Measurements from ENCODE around the gene PCDHGA8.
"Not testable (repeated sequence)": the region's sequence is repeated elsewhere in the genome, so short reads cannot be mapped to it uniquely, and the experiment has no call there.

Gene PCDHGA8

DNA sequence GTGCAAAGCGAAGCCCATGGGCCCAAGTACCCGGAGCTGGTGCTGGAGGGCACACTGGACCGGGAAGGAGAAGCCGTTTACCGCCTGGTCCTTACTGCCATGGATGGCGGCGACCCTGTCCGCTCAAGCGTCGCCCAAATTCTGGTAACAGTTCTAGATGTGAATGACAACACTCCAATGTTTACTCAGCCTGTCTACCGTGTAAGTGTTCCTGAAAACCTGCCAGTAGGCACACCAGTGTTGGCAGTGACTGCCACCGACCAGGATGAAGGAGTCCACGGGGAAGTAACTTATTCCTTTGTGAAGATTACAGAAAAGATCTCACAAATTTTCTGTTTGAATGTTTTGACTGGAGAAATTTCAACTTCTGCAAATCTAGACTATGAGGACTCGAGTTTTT lies 17.8 kb upstream of the PCDHGA8 start:
- CTCF ChIA-PET = interaction anchor here (0.6 to 3.3 kb wide), 15 partner anchors 13 to 1614 kb away, joined by 3 to 14 read pairs (median 4); partner anchors contain the start of genes PCDHB11, PCDHB15, PCDHGA11 and PCDHGA8
- no peaks in the 10 kb centered on the region for H3K4me1 ChIP-seq (ENCODE audit: control insufficient read depth, insufficient read depth, low read length)
- no peaks in the 10 kb centered on the region for H3K36me3 ChIP-seq (ENCODE audit: control insufficient read depth in 2 of 2, insufficient read depth in 1 of 2, low read length in 2 of 2)

DNA sequence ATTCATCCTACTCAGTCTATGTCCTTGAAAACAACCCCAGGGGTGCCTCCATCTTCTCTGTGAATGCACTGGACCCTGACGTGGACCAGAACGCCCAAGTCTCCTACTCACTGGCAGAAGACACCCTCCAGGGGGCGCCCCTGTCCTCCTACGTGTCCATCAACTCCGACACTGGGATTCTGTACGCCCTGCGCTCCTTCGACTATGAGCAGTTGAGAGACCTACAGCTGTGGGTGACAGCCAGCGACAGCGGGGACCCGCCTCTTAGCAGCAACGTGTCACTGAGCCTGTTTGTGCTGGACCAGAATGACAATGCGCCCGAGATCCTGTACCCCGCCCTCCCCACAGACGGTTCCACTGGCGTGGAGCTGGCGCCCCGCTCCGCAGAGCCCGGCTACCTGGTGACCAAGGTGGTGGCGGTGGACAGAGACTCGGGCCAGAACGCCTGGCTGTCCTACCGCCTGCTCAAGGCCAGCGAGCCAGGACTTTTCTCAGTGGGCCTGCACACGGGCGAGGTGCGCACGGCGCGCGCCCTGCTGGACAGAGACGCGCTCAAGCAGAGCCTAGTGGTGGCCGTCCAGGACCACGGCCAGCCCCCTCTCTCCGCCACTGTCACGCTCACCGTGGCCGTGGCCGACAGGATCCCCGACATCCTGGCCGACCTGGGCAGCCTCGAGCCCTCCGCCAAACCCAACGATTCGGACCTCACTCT lies 16.8 kb upstream of the PCDHGA8 start:
- CTCF ChIA-PET = interaction anchor here (0.7 to 3.3 kb wide), 4 partner anchors 22 to 188 kb away, joined by 3 to 11 read pairs (median 8); partner anchors contain the start of gene PCDHGB5
- H3K36me3 ChIP-seq (ENCODE audit: control insufficient read depth in 2 of 2, insufficient read depth in 1 of 2, low read length in 2 of 2); H3K27ac ChIP-seq (ENCODE audit: extremely low read depth, low read depth, low read length); H3K4me1 ChIP-seq (ENCODE audit: control insufficient read depth, insufficient read depth, low read length); H3K4me3 ChIP-seq (ENCODE audit: low read depth, low read length); H3K9me3 ChIP-seq (ENCODE audit: control insufficient read depth, insufficient read depth, low read depth, low read length); POLR2A ChIA-PET: not testable (repeated sequence)

More for the DNA sequence above, 17.8 kb upstream of the PCDHGA8 start:
- H3K27ac ChIP-seq (ENCODE audit: extremely low read depth, low read depth, low read length) = no peak overlapping the region
- no peak for TF ChIP-seq ZBTB21 (tag by site-specific recombination; IDR thresholded peaks at IDR 0.05)
- no peak for TF ChIP-seq ZNF221 (tag by site-specific recombination; IDR thresholded peaks at IDR 0.05; ENCODE audit: borderline replicate concordance)
- TF ChIP-seq ZNF610 (tag by site-specific recombination; IDR thresholded peaks at IDR 0.05; ENCODE audit: borderline replicate concordance) = no peak
- no peak for TF ChIP-seq ZNF707 (tag by site-specific recombination; IDR thresholded peaks at IDR 0.05)
- H3K9me3 ChIP-seq (ENCODE audit: control insufficient read depth, insufficient read depth, low read depth, low read length) = no peaks in the 10 kb centered on the region; the same call in 1 of the 2 replicates
- POLR2A ChIA-PET = no interaction called here
- H3K4me3 ChIP-seq (ENCODE audit: low read depth, low read length) = no peak overlapping the region

DNA sequence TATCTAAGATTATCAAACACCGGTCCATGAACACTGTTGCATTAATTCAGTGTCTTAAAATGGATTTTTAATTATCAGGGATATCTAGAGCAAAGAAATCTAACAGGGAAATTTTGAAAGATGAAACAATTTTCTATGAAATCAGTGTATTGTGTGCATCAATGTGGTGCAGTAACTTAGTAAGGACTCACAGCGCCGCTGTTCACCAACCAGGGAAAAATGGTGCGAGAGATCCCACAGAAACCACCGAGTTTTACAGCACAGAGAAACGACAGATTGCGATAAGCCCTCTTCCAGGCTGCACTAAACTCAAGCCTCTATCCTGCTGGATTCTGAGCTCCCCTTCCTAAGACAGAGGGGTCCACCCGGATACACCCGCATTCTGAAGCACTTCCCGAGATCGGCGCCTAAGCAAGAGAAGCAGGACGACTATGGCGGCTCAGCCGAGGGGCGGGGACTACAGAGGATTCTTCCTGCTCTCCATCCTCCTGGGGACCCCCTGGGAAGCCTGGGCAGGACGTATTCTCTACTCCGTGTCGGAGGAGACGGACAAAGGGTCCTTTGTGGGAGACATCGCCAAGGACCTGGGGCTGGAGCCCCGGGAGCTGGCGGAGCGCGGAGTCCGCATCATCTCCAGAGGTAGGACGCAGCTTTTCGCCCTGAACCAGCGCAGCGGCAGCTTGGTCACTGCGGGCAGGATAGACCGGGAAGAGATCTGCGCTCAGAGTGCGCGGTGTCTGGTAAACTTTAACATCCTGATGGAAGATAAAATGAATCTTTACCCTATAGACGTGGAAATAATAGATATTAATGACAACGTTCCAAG lies 9.8 kb upstream of the PCDHGA8 start, which contains the start of gene PCDHGA7:
Gene PCDHGA7, plus strand, starts transcription at position 274 of the 826 bp plus-strand sequence. Its CDS starts 158 bp downstream, at position 432.
- POLR2A ChIA-PET = no interaction called here
- H3K4me1 ChIP-seq (ENCODE audit: control insufficient read depth, insufficient read depth, low read length) = no peaks in the 10 kb centered on the region
- H3K9me3 ChIP-seq (ENCODE audit: control insufficient read depth, insufficient read depth, low read depth, low read length) = no peaks in the 10 kb centered on the region
- peak within 1 kb of the TSS; percentile 40 for H3K4me3 ChIP-seq (ENCODE audit: low read depth, low read length)
- TF ChIP-seq ZNF239 (tag by site-specific recombination; IDR thresholded peaks at IDR 0.05) (no peak), ZNF664 (tag by site-specific recombination; IDR thresholded peaks at IDR 0.05) (no peak), ZNF510 (tag by site-specific recombination; IDR thresholded peaks at IDR 0.05; ENCODE audit: insufficient replicate concordance) (no peak), WT1 (tag by site-specific recombination; IDR thresholded peaks at IDR 0.05) (no peak), ZNF677 (tag by site-specific recombination; IDR thresholded peaks at IDR 0.05) (no peak), ZNF544 (tag by site-specific recombination; IDR thresholded peaks at IDR 0.05) (no peak), SALL2 (tag by site-specific recombination; IDR thresholded peaks at IDR 0.05; ENCODE audit: borderline replicate concordance) (no peak), ZNF530 (tag by site-specific recombination; IDR thresholded peaks at IDR 0.05; ENCODE audit: low read depth) (no peak), ZNF175 (tag by site-specific recombination; IDR thresholded peaks at IDR 0.05) (no peak), ZNF174 (tag by site-specific recombination; IDR thresholded peaks at IDR 0.05) (no peak), ZNF366 (tag by site-specific recombination; conservative IDR thresholded peaks at IDR 0.05) (no peak), REPIN1 (tag by site-specific recombination; IDR thresholded peaks at IDR 0.05; ENCODE audit: low read depth) (no peak), ZNF560 (tag by site-specific recombination; IDR thresholded peaks at IDR 0.05; ENCODE audit: borderline replicate concordance) (no peak), ZNF19 (tag by site-specific recombination; IDR thresholded peaks at IDR 0.05; ENCODE audit: low read depth) (no peak)
- TF ChIP-seq, protein P1, sequence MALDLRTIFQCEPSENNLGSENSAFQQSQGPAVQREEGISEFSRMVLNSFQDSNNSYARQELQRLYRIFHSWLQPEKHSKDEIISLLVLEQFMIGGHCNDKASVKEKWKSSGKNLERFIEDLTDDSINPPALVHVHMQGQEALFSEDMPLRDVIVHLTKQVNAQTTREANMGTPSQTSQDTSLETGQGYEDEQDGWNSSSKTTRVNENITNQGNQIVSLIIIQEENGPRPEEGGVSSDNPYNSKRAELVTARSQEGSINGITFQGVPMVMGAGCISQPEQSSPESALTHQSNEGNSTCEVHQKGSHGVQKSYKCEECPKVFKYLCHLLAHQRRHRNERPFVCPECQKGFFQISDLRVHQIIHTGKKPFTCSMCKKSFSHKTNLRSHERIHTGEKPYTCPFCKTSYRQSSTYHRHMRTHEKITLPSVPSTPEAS (tag by site-specific recombination; IDR thresholded peaks at IDR 0.05) = no peak
- TF ChIP-seq, protein P2, sequence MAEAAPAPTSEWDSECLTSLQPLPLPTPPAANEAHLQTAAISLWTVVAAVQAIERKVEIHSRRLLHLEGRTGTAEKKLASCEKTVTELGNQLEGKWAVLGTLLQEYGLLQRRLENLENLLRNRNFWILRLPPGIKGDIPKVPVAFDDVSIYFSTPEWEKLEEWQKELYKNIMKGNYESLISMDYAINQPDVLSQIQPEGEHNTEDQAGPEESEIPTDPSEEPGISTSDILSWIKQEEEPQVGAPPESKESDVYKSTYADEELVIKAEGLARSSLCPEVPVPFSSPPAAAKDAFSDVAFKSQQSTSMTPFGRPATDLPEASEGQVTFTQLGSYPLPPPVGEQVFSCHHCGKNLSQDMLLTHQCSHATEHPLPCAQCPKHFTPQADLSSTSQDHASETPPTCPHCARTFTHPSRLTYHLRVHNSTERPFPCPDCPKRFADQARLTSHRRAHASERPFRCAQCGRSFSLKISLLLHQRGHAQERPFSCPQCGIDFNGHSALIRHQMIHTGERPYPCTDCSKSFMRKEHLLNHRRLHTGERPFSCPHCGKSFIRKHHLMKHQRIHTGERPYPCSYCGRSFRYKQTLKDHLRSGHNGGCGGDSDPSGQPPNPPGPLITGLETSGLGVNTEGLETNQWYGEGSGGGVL (tag by site-specific recombination; IDR thresholded peaks at IDR 0.05) = no peak
- CTCF ChIA-PET = interaction anchor here (0.6 to 1.7 kb wide), 11 partner anchors 9 to 513 kb away, joined by 3 to 8 read pairs (median 4); partner anchors contain the start of genes PCDHGA3, PCDHGA8 and PCDHGB5
- no peaks in the 10 kb centered on the region for H3K36me3 ChIP-seq (ENCODE audit: control insufficient read depth in 2 of 2, insufficient read depth in 1 of 2, low read length in 2 of 2)
- no peak within 1 kb of the TSS for H3K27ac ChIP-seq (ENCODE audit: extremely low read depth, low read depth, low read length)
